ENCODE results near the gene ATP11A.

The ATP11A gene

GRCh38 chr13:112689303-112690245 lies at the start of gene ATP11A:
TSS of gene ATP11A (plus strand) at chr13:112690038. CDS start at chr13:112690417, 379 bp downstream.
- peak; percentile 63 to 86 for DNase-seq

- no peak for DNase-seq
Measured at GRCh38 chr13:112641456-112642089, 48.3 kb upstream of the ATP11A start.

- no peak for DNase-seq
Measured at GRCh38 chr13:112642090-112642460, 47.8 kb upstream of the ATP11A start.

- DNase-seq, result no peak
Measured at GRCh38 chr13:112643759-112644459, 45.9 kb upstream of the ATP11A start.

- no peak for DNase-seq
Measured at GRCh38 chr13:112645327-112645914, 44.4 kb upstream of the ATP11A start.

- no peak for DNase-seq
Measured at GRCh38 chr13:112647256-112647655, 42.6 kb upstream of the ATP11A start.

GRCh38 chr13:112648101-112648500 lies 41.7 kb upstream of the ATP11A start:
- DNase-seq, result no peak

GRCh38 chr13:112648966-112649690 lies 40.7 kb upstream of the ATP11A start:
- no peak for DNase-seq

GRCh38 chr13:112651311-112651710 lies 38.5 kb upstream of the ATP11A start:
- no peak for DNase-seq

GRCh38 chr13:112651750-112652511 lies 37.9 kb upstream of the ATP11A start:
- no peak for DNase-seq

GRCh38 chr13:112652512-112653070 lies 37.2 kb upstream of the ATP11A start:
- DNase-seq, result no peak

- DNase-seq, result no peak
Measured at GRCh38 chr13:112653071-112653470, 36.8 kb upstream of the ATP11A start.

- DNase-seq, result no peak
Measured at GRCh38 chr13:112655913-112656312, 33.9 kb upstream of the ATP11A start.

- DNase-seq, result no peak
Measured at GRCh38 chr13:112657850-112658445, 31.9 kb upstream of the ATP11A start.

GRCh38 chr13:112658808-112659207 lies 31.0 kb upstream of the ATP11A start:
- no peak for DNase-seq

GRCh38 chr13:112661291-112661690 lies 28.5 kb upstream of the ATP11A start:
- DNase-seq, result no peak

- DNase-seq, result no peak
Measured at GRCh38 chr13:112664501-112665203, 25.2 kb upstream of the ATP11A start.

GRCh38 chr13:112668924-112669323 lies 20.9 kb upstream of the ATP11A start:
- DNase-seq, result no peak

- no peak for DNase-seq
Measured at GRCh38 chr13:112669881-112670499, 19.8 kb upstream of the ATP11A start.

GRCh38 chr13:112670864-112671263 lies 19.0 kb upstream of the ATP11A start:
- no peak for DNase-seq

Data from NCI-H187 (cell line).